Measurements from ENCODE around the gene CNOT6L. TPM values are rescaled to one million over a fixed set of nuclear protein-coding genes. Genes with fewer than 3 reads are reported as not detected.

Gene CNOT6L
- total RNA-seq, 1 experiment from 2014 or later, result 14.5 TPM

- no peaks in the 10 kb centered on the region for H3K9me3 ChIP-seq (ENCODE audit: control insufficient read depth, low read depth, low read length)
- no peaks in the 10 kb centered on the region for H3K79me1 ChIP-seq (ENCODE audit: insufficient read depth, low read depth, low read length, poor library complexity, severe bottlenecking)
- H4K91ac ChIP-seq (ENCODE audit: insufficient read length, low read depth, low read length), result no peak overlapping the region
- no peak overlapping the region for H3K23ac ChIP-seq (ENCODE audit: insufficient read length, low read depth, low read length)
- H4K5ac ChIP-seq (ENCODE audit: insufficient read length, low read depth, low read length), result no peak overlapping the region
- no peak overlapping the region for H3K4ac ChIP-seq (ENCODE audit: low read depth, low read length)
- H3K56ac ChIP-seq (ENCODE audit: insufficient read length, low read depth, low read length), result no peak overlapping the region
- no peak overlapping the region for H3K4me3 Mint-ChIP-seq
- peaks cover 0 to 5% (median 0%) of the 10 kb centered on the region in 3 experiments; a peak in 4 of 7 replicates for H3K36me3 Mint-ChIP-seq (ENCODE audit: insufficient read depth in 1 of 3, low read depth in 3 of 3)
- no peak overlapping the region for H3K14ac ChIP-seq (ENCODE audit: insufficient read depth, low read length)
- H2AK5ac ChIP-seq (ENCODE audit: insufficient read length, low read length), result no peak overlapping the region
- no peak overlapping the region for H3K4me2 ChIP-seq (ENCODE audit: insufficient read depth, insufficient read length, low read length)
- H4K8ac ChIP-seq (replicated peaks; ENCODE audit: insufficient read length, low read depth, low read length), result no peak overlapping the region
- H3K23me2 ChIP-seq (ENCODE audit: insufficient read length, low read depth, low read length, poor library complexity, severe bottlenecking), result no peaks in the 10 kb centered on the region
- H3K4me1 ChIP-seq (ENCODE audit: insufficient read depth, low read length), result no peaks in the 10 kb centered on the region
- no peak overlapping the region for H2BK120ac ChIP-seq (ENCODE audit: low read depth, low read length, poor library complexity, severe bottlenecking)
- no peaks in the 10 kb centered on the region for H3K27me3 Mint-ChIP-seq (ENCODE audit: low read depth)
- DNase-seq, result no peak
- H2BK12ac ChIP-seq (ENCODE audit: insufficient read length, low read depth, low read length), result no peak overlapping the region
- no peak overlapping the region for H3T11ph ChIP-seq (ENCODE audit: low read length)
- H3K27me3 ChIP-seq (ENCODE audit: insufficient read depth, low read length), result no peaks in the 10 kb centered on the region
- H3K27ac Mint-ChIP-seq, result peak overlapping the region in 2 of 3 experiments; percentile 55 to 73; a peak in 4 of 7 replicates
- H3K4me1 Mint-ChIP-seq, result peaks cover 12 to 16% of the 10 kb centered on the region in 2 experiments
- WGBS (ENCODE audit: extremely low coverage, insufficient read length, low lambda C conversion rate), result no CpG with 5 or more reads among the region's 2 CpGs
- no peaks in the 10 kb centered on the region for H4K20me1 ChIP-seq (ENCODE audit: control insufficient read depth, insufficient read depth, insufficient read length)
- H3K79me2 ChIP-seq (ENCODE audit: insufficient read depth, low read length), result no peaks in the 10 kb centered on the region; the same call in 1 of the 2 replicates
- no peak overlapping the region for H2BK15ac ChIP-seq (ENCODE audit: low read depth, low read length)
- peaks cover 0 to 4% of the 10 kb centered on the region in 2 experiments; a peak in 1 of 5 replicates for H3K9me3 Mint-ChIP-seq
- no peak overlapping the region for H3K9ac ChIP-seq (ENCODE audit: extremely low read depth, insufficient read length, low read length)
- no peak overlapping the region for H3K18ac ChIP-seq (ENCODE audit: insufficient read length, low read depth, low read length)
- no peak overlapping the region for H2AFZ ChIP-seq (ENCODE audit: low read length)
- H3K27ac ChIP-seq (ENCODE audit: insufficient read length, low read depth, low read length), result no peak overlapping the region
- no peak for TF ChIP-seq CTCF (conservative IDR thresholded peaks at IDR 0.05)
- H2BK5ac ChIP-seq (ENCODE audit: insufficient read length, low read length), result no peak overlapping the region
- H2BK20ac ChIP-seq (ENCODE audit: low read depth, low read length, poor library complexity, severe bottlenecking), result no peak overlapping the region
These were observed 18.5 kb downstream of the CNOT6L start for GRCh38 chr4:77800483-77801259.

Data from H9 (cell line).